ENCODE results near the gene SNX17. TPM values are rescaled to one million over a fixed set of nuclear protein-coding genes. Genes with fewer than 3 reads are reported as not detected.

SNX17 gene
- total RNA-seq, 1 donor from 2014 or later, result 124 TPM

DNA sequence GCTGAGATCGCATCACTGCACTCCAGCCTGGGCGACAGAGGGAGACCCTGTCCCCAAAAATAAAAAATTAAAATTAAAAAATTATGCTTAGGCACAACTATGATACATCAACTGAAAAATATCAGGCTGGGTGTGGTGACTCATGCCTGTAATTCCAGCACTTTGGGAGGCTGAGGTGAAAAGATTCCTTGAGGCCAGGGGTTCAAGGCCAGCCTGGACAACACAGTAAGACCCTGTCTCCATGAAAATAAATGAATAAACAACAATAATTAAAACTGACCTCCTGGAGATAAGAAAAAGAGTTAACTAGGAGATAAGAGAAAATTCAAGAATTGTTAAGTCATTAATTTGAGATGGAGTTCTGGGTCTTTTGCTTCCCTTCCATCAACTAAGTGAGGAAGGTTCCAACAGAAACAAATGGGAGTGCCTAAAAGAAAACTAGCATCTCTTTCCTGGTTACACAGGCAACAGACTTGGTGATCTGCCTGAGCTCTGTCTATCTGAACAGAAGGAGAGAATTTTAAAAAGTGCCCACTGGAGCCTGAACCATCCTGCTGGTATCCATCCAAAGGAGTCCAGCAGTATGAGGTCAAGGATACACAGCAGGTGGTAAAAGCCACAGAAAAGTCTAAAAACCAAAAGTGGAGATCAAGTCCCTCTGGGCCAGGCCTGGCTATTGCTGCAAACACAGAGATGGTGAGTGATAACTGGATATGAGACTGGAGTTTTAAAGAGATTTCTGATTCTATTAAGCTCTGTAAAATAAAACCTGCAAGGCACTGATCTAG, 30.1 kb downstream of the SNX17 start:
- H3K27ac Mint-ChIP-seq (ENCODE audit: unreplicated experiment), result peak overlapping the region; percentile 85
- H3K4me3 Mint-ChIP-seq (ENCODE audit: unreplicated experiment), result no peak overlapping the region
- peaks cover 16% of the 10 kb centered on the region for H3K4me1 Mint-ChIP-seq (ENCODE audit: unreplicated experiment)
- peaks cover 2% of the 10 kb centered on the region for H3K36me3 Mint-ChIP-seq (ENCODE audit: unreplicated experiment)
- no peaks in the 10 kb centered on the region for H3K27me3 Mint-ChIP-seq (ENCODE audit: unreplicated experiment)
- TF ChIP-seq, protein P1, sequence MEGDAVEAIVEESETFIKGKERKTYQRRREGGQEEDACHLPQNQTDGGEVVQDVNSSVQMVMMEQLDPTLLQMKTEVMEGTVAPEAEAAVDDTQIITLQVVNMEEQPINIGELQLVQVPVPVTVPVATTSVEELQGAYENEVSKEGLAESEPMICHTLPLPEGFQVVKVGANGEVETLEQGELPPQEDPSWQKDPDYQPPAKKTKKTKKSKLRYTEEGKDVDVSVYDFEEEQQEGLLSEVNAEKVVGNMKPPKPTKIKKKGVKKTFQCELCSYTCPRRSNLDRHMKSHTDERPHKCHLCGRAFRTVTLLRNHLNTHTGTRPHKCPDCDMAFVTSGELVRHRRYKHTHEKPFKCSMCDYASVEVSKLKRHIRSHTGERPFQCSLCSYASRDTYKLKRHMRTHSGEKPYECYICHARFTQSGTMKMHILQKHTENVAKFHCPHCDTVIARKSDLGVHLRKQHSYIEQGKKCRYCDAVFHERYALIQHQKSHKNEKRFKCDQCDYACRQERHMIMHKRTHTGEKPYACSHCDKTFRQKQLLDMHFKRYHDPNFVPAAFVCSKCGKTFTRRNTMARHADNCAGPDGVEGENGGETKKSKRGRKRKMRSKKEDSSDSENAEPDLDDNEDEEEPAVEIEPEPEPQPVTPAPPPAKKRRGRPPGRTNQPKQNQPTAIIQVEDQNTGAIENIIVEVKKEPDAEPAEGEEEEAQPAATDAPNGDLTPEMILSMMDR (IDR thresholded peaks at IDR 0.05), result no peak
- H3K9me3 Mint-ChIP-seq (ENCODE audit: unreplicated experiment), result no peaks in the 10 kb centered on the region
- DNase-seq (ENCODE audit: extremely low spot score, unreplicated experiment), result no peak

DNA sequence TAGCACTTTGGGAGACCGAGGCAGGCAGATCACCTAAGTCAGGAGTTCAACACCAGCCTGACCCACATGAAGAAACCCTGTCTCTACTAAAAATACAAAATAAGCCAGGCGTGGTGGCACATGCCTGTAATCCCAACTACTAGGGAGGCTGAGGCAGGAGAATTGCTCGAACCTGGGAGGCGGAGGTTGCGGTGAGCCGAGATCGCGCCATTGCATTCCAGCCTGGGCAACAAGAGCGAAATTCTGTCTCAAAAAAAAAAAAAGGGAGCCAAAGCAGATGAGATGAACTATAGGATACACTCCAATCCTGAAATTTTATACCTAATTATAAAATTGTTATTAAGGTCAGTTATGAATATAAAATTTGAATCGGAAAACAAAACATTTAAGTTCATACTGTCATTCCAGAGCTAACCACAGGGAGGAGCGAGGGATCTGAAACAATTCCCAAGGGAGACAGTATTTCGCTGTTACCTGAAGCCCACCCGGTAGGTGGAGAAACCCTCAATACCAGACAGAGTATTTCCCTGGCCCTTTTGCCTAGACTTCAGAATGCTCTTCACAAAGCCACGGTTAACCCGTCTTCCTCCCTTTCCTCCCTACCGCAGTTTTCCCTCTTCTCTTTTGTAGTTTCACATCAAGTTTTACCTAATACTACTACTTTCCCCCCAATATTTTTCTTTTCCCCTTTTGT, 37.5 kb downstream of the SNX17 start:
- H3K4me1 Mint-ChIP-seq (ENCODE audit: unreplicated experiment), result peaks cover 30% of the 10 kb centered on the region
- no peak for DNase-seq (ENCODE audit: extremely low spot score, unreplicated experiment)
- TF ChIP-seq, protein P1 (IDR thresholded peaks at IDR 0.05), result peak; percentile 63
- no peaks in the 10 kb centered on the region for H3K27me3 Mint-ChIP-seq (ENCODE audit: unreplicated experiment)
- peaks cover 4% of the 10 kb centered on the region for H3K36me3 Mint-ChIP-seq (ENCODE audit: unreplicated experiment)
- no peaks in the 10 kb centered on the region for H3K9me3 Mint-ChIP-seq (ENCODE audit: unreplicated experiment)
- H3K4me3 Mint-ChIP-seq (ENCODE audit: unreplicated experiment), result peak overlapping the region; percentile 89
- peak overlapping the region; percentile 88 for H3K27ac Mint-ChIP-seq (ENCODE audit: unreplicated experiment)

DNA sequence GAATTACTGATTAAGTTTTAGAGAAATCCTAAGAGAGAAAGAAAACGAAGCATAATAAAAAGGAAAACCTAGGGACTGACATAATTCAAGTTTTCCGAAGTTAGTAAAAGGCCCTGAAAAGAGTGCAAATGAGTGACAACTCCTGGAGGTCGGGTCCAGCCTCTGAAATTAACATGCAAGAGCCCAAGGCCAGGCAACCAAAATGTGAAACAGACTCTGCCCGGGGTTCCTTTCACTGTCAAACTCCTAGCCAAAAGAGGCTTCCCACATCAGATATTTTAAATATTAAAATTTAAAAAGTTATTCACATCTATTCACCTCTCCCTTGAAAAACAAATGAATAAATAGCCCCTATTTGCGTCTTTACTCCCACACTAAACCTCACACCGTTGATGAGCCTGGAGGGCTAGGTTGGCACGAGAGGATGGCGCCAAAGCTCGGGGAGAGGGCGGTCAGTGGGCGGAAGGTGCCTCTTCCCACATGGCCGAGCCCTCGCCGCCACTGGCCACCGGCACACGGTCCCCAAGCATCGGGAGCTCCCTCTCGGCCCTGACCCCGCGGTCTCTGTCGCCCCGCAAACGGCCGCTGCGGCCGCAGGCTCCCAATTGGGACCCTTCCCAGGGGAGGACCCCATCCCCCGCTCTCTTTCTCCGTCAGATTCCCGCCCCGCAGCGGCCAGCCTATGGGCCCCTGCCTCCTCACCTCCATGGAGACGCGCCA, 38.3 kb downstream of the SNX17 start:
- Mint-ChIP-seq H3K4me1 (ENCODE audit: unreplicated experiment) (peaks cover 29% of the 10 kb centered on the region), H3K27ac (ENCODE audit: unreplicated experiment) (peak overlapping the region; percentile 88), H3K9me3 (ENCODE audit: unreplicated experiment) (no peaks in the 10 kb centered on the region), H3K27me3 (ENCODE audit: unreplicated experiment) (no peaks in the 10 kb centered on the region), H3K4me3 (ENCODE audit: unreplicated experiment) (peak overlapping the region; percentile 89), H3K36me3 (ENCODE audit: unreplicated experiment) (peaks cover 4% of the 10 kb centered on the region)
- TF ChIP-seq, protein P1 (IDR thresholded peaks at IDR 0.05), result no peak
- DNase-seq (ENCODE audit: extremely low spot score, unreplicated experiment), result no peak

DNA sequence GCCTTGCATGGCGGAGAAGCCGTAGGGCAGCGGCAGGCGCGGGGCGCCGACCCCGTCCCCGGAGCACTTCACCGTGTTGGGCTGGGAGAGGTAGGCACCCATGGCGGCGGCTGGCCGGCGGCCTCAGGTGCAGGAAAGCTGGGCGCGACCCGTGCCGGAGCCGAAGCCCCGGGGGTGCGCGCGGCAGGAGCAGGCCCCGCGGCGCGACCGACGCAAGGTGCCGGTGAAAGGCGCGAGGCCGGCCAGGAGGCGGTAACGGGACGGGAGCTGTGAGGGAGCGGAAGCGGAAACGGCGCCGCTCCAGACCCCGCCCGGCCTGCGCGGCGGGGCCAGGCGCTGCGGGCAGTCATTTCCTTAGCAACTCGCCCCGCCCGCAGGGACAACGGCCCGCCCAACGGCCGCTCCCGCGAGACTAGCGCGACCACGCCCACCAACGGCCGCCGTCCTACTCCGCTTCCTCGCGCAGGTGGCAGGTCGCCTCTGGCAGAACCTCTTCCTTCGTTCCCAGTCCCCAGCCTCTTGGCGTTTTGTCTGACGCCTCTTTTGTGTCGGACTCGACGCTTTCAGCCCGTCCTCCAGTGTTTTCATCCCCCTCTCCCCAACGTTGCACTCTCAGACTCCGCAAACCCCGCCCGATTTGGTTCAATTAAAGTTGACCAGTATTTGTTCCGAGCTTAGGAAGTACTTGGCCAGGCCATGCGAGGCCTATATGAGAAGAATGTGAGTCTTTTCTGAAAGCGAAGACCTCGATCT, 39.1 kb downstream of the SNX17 start, which contains the start of gene PPM1G:
TSS of gene PPM1G (minus strand) at position 271 of the 753 bp plus-strand sequence. CDS start at position 102, 169 bp downstream.
- H3K27ac Mint-ChIP-seq (ENCODE audit: unreplicated experiment), result peak within 1 kb of the TSS; percentile 92
- H3K27me3 Mint-ChIP-seq (ENCODE audit: unreplicated experiment), result no peaks in the 10 kb centered on the region
- peaks cover 4% of the 10 kb centered on the region for H3K36me3 Mint-ChIP-seq (ENCODE audit: unreplicated experiment)

More for the DNA sequence above, 39.1 kb downstream of the SNX17 start, which contains the start of gene PPM1G:
- TF ChIP-seq, protein P1 (IDR thresholded peaks at IDR 0.05), result no peak
- Mint-ChIP-seq H3K4me3 (ENCODE audit: unreplicated experiment) (peak within 1 kb of the TSS; percentile 89), H3K4me1 (ENCODE audit: unreplicated experiment) (peaks cover 29% of the 10 kb centered on the region), H3K9me3 (ENCODE audit: unreplicated experiment) (no peaks in the 10 kb centered on the region)
- peak; percentile 98 for DNase-seq (ENCODE audit: extremely low spot score, unreplicated experiment)

Measured in osteocyte (in vitro differentiated cells).